LNCaP clone FGC (cell line): ENCODE results near the gene MAGI3.
"Not testable (repeated sequence)": the region's sequence is repeated elsewhere in the genome, so short reads cannot be mapped to it uniquely, and the experiment has no call there.

Source experiments
- DNase-seq: peaks from one replicate; pipeline ENCODE4 v3.0.0-alpha.2; 2011; ENCODE audit warnings: low read depth
- H3K4me3 ChIP-seq: 2 replicates; pipeline ENCODE4 v1.5.1; 2011; ENCODE audit warnings: mild to moderate bottlenecking, low read depth, low read length, control low read depth
- CTCF ChIP-seq: IDR thresholded peaks from 2 replicates; pipeline ENCODE4 v1.5.1; 2012; ENCODE audit warnings: mild to moderate bottlenecking; ENCODE audit not compliant: control insufficient read depth, insufficient read depth; ENCODE audit errors: extremely low read depth

The MAGI3 gene

DNA sequence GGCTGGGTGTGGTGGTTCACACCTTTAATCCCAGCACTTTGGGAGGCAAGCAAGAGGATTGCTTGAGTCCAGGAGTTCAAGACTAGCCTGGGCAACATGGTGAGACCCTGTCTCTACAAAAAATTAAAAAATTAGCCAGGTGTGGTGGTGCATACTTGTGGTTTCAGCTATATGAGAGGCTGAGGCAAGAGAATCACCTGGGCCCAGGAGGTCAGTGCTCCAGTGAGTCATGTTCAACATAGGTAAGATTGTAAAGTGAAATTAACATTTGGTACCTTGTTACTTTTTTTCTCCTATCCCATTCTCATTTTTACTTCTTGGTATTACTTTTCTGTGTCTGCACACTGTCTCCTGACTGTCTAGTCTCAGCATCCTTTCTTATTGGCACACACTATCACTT lies 19.0 kb downstream of the MAGI3 start:
- no peak overlapping the region for H3K4me3 ChIP-seq
- no peak for DNase-seq
- no peak for TF ChIP-seq CTCF

- H3K4me3 ChIP-seq, DNase-seq: not testable (repeated sequence)
These were observed 21.7 kb downstream of the MAGI3 start for GRCh38 chr1:113412020-113412419.

- no peak for DNase-seq
- no peak overlapping the region for H3K4me3 ChIP-seq
- no peak for TF ChIP-seq CTCF
These were observed 25.2 kb downstream of the MAGI3 start for GRCh38 chr1:113415310-113416070.

GRCh38 chr1:113416071-113416470 lies 25.8 kb downstream of the MAGI3 start:
- DNase-seq, H3K4me3 ChIP-seq: not testable (repeated sequence)

DNA sequence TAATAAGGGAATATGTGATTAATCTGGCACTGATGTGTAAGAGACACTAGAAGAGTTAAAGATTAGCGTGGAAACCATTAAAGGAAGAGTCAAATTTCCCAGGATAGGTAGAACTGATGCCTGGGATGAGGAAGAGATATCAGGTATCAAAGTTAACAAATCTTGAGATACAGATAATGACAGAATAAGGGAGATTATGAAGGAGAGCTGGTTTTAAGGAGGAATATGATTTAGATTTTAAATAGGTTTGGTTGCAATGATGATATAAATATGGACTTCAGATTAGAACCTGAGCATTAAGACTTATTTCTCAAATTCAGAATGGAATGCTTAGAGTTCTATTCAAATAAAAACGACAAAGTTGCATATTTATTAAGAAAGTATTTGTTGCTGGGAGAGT lies 26.2 kb downstream of the MAGI3 start:
- no peak for TF ChIP-seq CTCF
- no peak overlapping the region for H3K4me3 ChIP-seq
- DNase-seq: no peak

DNA sequence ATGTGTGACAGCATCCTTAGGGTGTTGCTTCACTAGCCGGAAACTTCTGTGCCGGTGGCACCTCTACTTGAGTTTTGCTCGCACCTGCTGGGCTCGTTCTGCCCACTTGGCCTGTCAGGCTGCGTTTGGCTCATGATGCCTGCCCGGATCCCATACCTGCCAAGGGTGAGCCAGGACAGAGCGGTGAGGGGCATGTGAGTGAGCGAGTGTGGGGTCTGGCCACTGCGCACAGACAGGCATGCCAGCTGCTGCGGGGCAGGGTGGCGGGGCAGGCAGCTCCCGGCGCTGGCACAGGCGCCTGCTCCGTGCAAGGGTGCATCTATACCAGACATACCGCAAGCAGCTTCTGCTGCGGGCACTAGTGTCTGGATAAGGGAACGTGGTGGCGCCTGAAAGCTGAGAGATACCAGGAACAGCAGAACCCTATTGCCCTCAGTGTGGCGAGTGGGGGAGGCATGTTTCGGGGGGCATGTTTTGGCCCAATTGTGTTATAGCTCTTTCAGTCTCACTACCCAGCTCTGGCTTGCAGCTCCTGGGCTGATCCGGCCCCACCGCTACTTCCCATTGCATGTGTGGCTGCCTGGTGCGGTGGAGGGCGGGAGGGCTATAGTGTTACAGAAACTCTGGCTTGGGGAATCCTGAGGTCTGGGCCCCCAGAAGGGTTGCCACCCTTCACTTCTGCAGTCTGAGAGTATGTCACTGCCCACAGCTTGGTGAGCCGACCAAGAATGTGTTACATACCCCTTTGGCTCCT lies 32.2 kb downstream of the MAGI3 start:
- no peak for TF ChIP-seq CTCF
- H3K4me3 ChIP-seq: no peak overlapping the region
- DNase-seq: no peak

GRCh38 chr1:113423826-113424225 lies 33.5 kb downstream of the MAGI3 start:
- no peak for TF ChIP-seq CTCF
- H3K4me3 ChIP-seq: no peak overlapping the region
- DNase-seq: no peak
